AG04449 (cell line): ENCODE measurements around the gene DDHD1.

ENCODE experiments used
- CTCF ChIA-PET: fragments of 350-600 bp; formaldehyde crosslinking; extraction: SDS; loops from one replicate; lab custom pipeline; 2021; ENCODE audit warnings: antibody characterized with exemption; lab: Yijun Ruan, JAX
- POLR2A ChIA-PET: fragments of 400-600, 350-600 bp; formaldehyde crosslinking; extraction: SDS; loops from one replicate; lab custom pipeline; 2020; ENCODE audit warnings: antibody characterized with exemption, inconsistent platforms; lab: Yijun Ruan, JAX
- DNase-seq: peaks from one replicate; pipeline ENCODE4 v3.0.0-alpha.2; 2010; ENCODE audit warnings: low read depth, low spot score
- H3K4me3 ChIP-seq: 2 replicates; pipeline ENCODE4 v1.5.1; 2011; ENCODE audit warnings: low read depth, mild to moderate bottlenecking, control low read depth, low read length
- CTCF ChIP-seq: IDR thresholded peaks from one replicate; pipeline ENCODE4 v1.5.1; 2011; ENCODE audit warnings: mild to moderate bottlenecking, moderate library complexity, low read length, control low read depth, inconsistent platforms; ENCODE audit not compliant: insufficient read depth; ENCODE audit errors: missing control alignments

Gene DDHD1

GRCh38 chr14:53152887-53153701 is at the start of gene DDHD1:
DDHD1 (minus strand) TSS chr14:53153323; CDS start chr14:53153098, 225 bp downstream.
- DNase-seq: no peak
- H3K4me3 ChIP-seq: peak within 1 kb of the TSS; percentile 89
- TF ChIP-seq CTCF: no peak
- ChIA-PET CTCF (interaction anchor here (0.7 to 2.1 kb wide), 7 partner anchors 18 to 143 kb away, joined by 3 to 7 read pairs (median 3); no protein-coding TSS in a partner anchor), POLR2A (interaction anchor here (0.7 to 1.7 kb wide), 5 partner anchors 15 to 458 kb away, joined by 3 to 4 read pairs (median 3); partner anchors contain the start of genes ERO1A, FERMT2 and GNPNAT1)

DNA sequence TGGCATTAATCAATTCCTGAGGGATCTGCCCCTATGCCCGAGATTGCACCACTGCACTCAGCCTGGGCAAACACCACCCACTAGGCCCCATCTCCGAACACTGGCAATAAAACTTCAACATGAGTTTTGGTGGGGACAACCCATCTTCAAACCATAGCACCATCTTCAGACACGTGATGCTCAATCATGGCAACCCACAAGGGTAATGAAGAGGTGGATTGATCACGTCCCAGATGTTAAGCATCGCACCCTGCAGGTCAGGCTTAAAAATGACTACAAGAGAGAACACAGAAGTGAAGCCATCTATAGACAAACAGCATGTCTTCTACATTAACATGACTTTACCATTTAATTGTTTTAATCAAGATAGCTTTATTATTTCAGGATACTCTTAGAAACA is 42.8 kb upstream of the DDHD1 start:
- no peak for TF ChIP-seq CTCF
- ChIA-PET CTCF (no interaction called here), POLR2A (no interaction called here)
- no peak overlapping the region for H3K4me3 ChIP-seq
- DNase-seq: no peak

DNA sequence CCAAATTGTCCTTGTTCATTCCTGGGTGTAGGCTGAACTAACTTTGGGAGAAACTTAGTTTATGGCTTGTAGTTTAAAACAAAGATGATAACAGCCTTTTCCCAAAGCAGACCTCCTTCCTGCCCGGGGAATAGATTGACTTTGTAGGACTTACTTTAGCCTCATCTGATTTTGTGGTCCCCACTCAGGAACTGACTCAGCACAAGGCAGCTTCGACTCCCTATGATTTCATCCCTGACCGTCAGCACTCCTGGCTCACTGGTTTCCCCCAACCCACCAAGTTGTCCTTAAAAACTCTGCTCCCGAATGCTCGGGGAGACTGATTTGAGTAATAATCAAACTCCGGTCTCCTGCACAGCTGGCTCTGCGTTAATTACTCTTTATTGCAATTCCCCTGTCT is 40.1 kb upstream of the DDHD1 start:
- H3K4me3 ChIP-seq: no peak overlapping the region
- ChIA-PET POLR2A (no interaction called here), CTCF (interaction anchor here (0.8 kb wide), 1 partner anchor 1249 kb away, joined by 3 read pairs; no protein-coding TSS in a partner anchor)
- no peak for DNase-seq
- TF ChIP-seq CTCF: no peak

DNA sequence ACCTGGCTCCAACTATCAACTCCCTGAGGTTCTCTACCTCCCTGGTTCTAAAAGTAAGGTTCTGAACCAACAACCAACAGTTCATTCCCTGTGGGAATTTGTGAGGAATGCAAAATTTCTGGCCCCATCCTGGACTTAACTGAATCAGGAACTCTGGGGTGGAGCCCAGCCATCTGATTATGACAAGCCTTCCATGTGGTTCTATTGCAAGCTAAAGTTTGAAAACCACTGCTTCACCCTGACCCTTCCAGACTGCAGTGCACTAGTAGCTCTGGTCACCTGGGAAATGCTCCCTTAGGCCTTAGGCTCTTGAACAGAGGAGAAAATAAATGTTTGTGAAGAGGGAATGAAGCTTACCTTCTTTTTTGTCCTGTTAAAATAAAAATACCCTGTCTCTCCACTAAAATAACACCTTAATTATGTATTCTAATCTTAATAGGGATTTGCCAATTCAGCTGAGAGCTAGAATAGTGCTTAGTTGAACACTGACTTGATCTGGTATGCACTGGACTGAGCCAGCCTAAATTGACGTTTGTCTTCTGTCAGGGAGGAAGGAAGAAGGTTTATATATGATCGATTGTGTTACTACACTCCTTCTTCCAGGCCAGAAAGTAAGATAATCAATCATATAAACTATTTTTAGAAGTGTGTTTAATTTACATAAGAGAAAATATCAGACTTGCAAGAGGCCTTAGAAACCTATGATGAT is 39.1 kb upstream of the DDHD1 start:
- TF ChIP-seq CTCF: no peak
- DNase-seq: no peak
- no peak overlapping the region for H3K4me3 ChIP-seq
- ChIA-PET POLR2A (no interaction called here), CTCF (no interaction called here)

GRCh38 chr14:53190938-53191337 is 37.8 kb upstream of the DDHD1 start:
- H3K4me3 ChIP-seq: no peak overlapping the region
- TF ChIP-seq CTCF: no peak
- POLR2A ChIA-PET: no interaction called here
- DNase-seq: no peak
- CTCF ChIA-PET: interaction anchor here (1.4 kb wide), 1 partner anchor 105 kb away, joined by 4 read pairs; no protein-coding TSS in a partner anchor

GRCh38 chr14:53187921-53188463 is 34.9 kb upstream of the DDHD1 start:
- CTCF ChIA-PET: no interaction called here
- TF ChIP-seq CTCF: no peak
- H3K4me3 ChIP-seq: no peak overlapping the region
- POLR2A ChIA-PET: no interaction called here
- DNase-seq: no peak
